Ammon's horn (tissue), 1 donor: ENCODE results near the gene SLC36A2.
"Not testable (repeated sequence)": the region's sequence is repeated elsewhere in the genome, so short reads cannot be mapped to it uniquely, and the experiment has no call there.

Experiments used
- DNase-seq: peaks from one replicate; pipeline ENCODE4 v3.0.0-alpha.2; 2016; ENCODE audit warnings: low spot score

The SLC36A2 gene

GRCh38 chr5:151326266-151326665, 21.1 kb downstream of the SLC36A2 start:
- DNase-seq, result no peak

- DNase-seq, result no peak
These were observed 26.9 kb downstream of the SLC36A2 start for GRCh38 chr5:151320481-151320880.

GRCh38 chr5:151318850-151319732, 28.3 kb downstream of the SLC36A2 start:
- peak; percentile 42 for DNase-seq

- no peak for DNase-seq
These were observed 29.5 kb downstream of the SLC36A2 start for GRCh38 chr5:151317871-151318270.

GRCh38 chr5:151315998-151316597, 31.3 kb downstream of the SLC36A2 start:
- peak; percentile 35 for DNase-seq

GRCh38 chr5:151313357-151313756, 34.0 kb downstream of the SLC36A2 start:
- no peak for DNase-seq

- no peak for DNase-seq
These were observed 34.5 kb downstream of the SLC36A2 start for GRCh38 chr5:151312756-151313324.

GRCh38 chr5:151310932-151311331, 36.4 kb downstream of the SLC36A2 start:
- no peak for DNase-seq

- DNase-seq, result not testable (repeated sequence)
These were observed 37.5 kb downstream of the SLC36A2 start for GRCh38 chr5:151309821-151310220.

- not testable (repeated sequence) for DNase-seq
These were observed 38.1 kb downstream of the SLC36A2 start for GRCh38 chr5:151309266-151309665.

GRCh38 chr5:151303666-151304065, 43.7 kb downstream of the SLC36A2 start, which contains the start of gene SLC36A3:
Gene SLC36A3 (minus strand): TSS chr5:151303766. CDS start chr5:151303354, 412 bp downstream.
- DNase-seq, result no peak

- DNase-seq, result peak; percentile 18
These were observed 49.1 kb downstream of the SLC36A2 start for GRCh38 chr5:151298063-151298855.

GRCh38 chr5:151296974-151297373, 50.4 kb downstream of the SLC36A2 start:
- no peak for DNase-seq

GRCh38 chr5:151296478-151296830, 50.9 kb downstream of the SLC36A2 start:
- DNase-seq, result no peak

GRCh38 chr5:151295791-151296477, 51.4 kb downstream of the SLC36A2 start:
- DNase-seq, result peak; percentile 15

GRCh38 chr5:151295138-151295537, 52.2 kb downstream of the SLC36A2 start:
- no peak for DNase-seq

GRCh38 chr5:151293624-151294023, 53.7 kb downstream of the SLC36A2 start:
- no peak for DNase-seq

- no peak for DNase-seq
These were observed 59.2 kb downstream of the SLC36A2 start for GRCh38 chr5:151288180-151288579.

- DNase-seq, result no peak
These were observed 61.1 kb downstream of the SLC36A2 start for GRCh38 chr5:151286246-151286645.

GRCh38 chr5:151285683-151286082, 61.7 kb downstream of the SLC36A2 start:
- DNase-seq, result no peak

GRCh38 chr5:151284392-151284967, 62.9 kb downstream of the SLC36A2 start:
- no peak for DNase-seq
